ENCODE results near the gene TRABD2B. TPM values are rescaled to one million over a fixed set of nuclear protein-coding genes. Genes with fewer than 3 reads are reported as not detected.
A peak's percentile ranks its signal among the peaks of the same experiment; 100 is the strongest.

Gene TRABD2B
- polyA plus RNA-seq, 3 donors = 23.1 to 26.6 (median 24.7) TPM

GRCh38 chr1:48026701-48027532 is 29.7 kb upstream of the TRABD2B start:
- DNase-seq = no peak

- no peak for DNase-seq
Observed at GRCh38 chr1:48026275-48026674, 29.1 kb upstream of the TRABD2B start.

- DNase-seq = no peak
Observed at GRCh38 chr1:48025076-48025475, 27.9 kb upstream of the TRABD2B start.

GRCh38 chr1:48023488-48023887 is 26.3 kb upstream of the TRABD2B start:
- DNase-seq = no peak

- no peak for DNase-seq
Observed at GRCh38 chr1:48022306-48022705, 25.1 kb upstream of the TRABD2B start.

GRCh38 chr1:48021792-48022191 is 24.6 kb upstream of the TRABD2B start:
- no peak for DNase-seq

- no peak for DNase-seq
Observed at GRCh38 chr1:48019714-48020315, 22.6 kb upstream of the TRABD2B start.

GRCh38 chr1:48018799-48019198 is 21.6 kb upstream of the TRABD2B start:
- DNase-seq = no peak

- DNase-seq = no peak
Observed at GRCh38 chr1:48017716-48018115, 20.5 kb upstream of the TRABD2B start.

GRCh38 chr1:48016515-48016914 is 19.3 kb upstream of the TRABD2B start:
- no peak for DNase-seq

GRCh38 chr1:48013270-48013669 is 16.1 kb upstream of the TRABD2B start:
- no peak for DNase-seq

- DNase-seq = no peak
Observed at GRCh38 chr1:48007047-48007446, 9.9 kb upstream of the TRABD2B start.

- DNase-seq = no peak
Observed at GRCh38 chr1:48006264-48006663, 9.1 kb upstream of the TRABD2B start.

- no peak for DNase-seq
Observed at GRCh38 chr1:48005253-48006117, 8.3 kb upstream of the TRABD2B start.

- DNase-seq = peak; percentile 89
Observed at GRCh38 chr1:48003741-48004531, 6.8 kb upstream of the TRABD2B start.

- DNase-seq = no peak
Observed at GRCh38 chr1:48002142-48002541, 5.0 kb upstream of the TRABD2B start.

- no peak for DNase-seq
Observed at GRCh38 chr1:48001696-48002095, 4.5 kb upstream of the TRABD2B start.

- no peak for DNase-seq
Observed at GRCh38 chr1:48000883-48001282, 3.7 kb upstream of the TRABD2B start.

- no peak for DNase-seq
Observed at GRCh38 chr1:47999097-47999496, 1.9 kb upstream of the TRABD2B start.

GRCh38 chr1:47998396-47998990 is 1.3 kb upstream of the TRABD2B start:
- no peak for DNase-seq
